HG03280 (cell line): ENCODE data around the gene TEX35.

ENCODE experiments used
- ATAC-seq: cut with Tn5 transposase; IDR thresholded peaks from one replicate; pipeline ENCODE4 v1.9.1; 2021; ENCODE audit warnings: mild to moderate bottlenecking, moderate library complexity; ENCODE audit not compliant: unreplicated experiment

TEX35 gene

GRCh38 chr1:178512566-178513277, at the start of gene TEX35:
Gene TEX35, plus strand, starts transcription at chr1:178513109. Its CDS starts 80 bp downstream, at chr1:178513189.
- no peak for ATAC-seq

GRCh38 chr1:178464141-178464540, 48.8 kb upstream of the TEX35 start:
- ATAC-seq = no peak

- no peak for ATAC-seq
These were observed 48.3 kb upstream of the TEX35 start for GRCh38 chr1:178464566-178464965.

GRCh38 chr1:178465011-178465410, 47.9 kb upstream of the TEX35 start:
- ATAC-seq = no peak

GRCh38 chr1:178467837-178468236, 45.1 kb upstream of the TEX35 start:
- ATAC-seq = no peak

- ATAC-seq = no peak
These were observed 42.4 kb upstream of the TEX35 start for GRCh38 chr1:178470411-178470960.

GRCh38 chr1:178472531-178472930, 40.4 kb upstream of the TEX35 start:
- ATAC-seq = no peak

- ATAC-seq = no peak
These were observed 35.5 kb upstream of the TEX35 start for GRCh38 chr1:178477373-178477772.

- ATAC-seq = no peak
These were observed 35.1 kb upstream of the TEX35 start for GRCh38 chr1:178477841-178478240.

- no peak for ATAC-seq
These were observed 29.5 kb upstream of the TEX35 start for GRCh38 chr1:178483251-178483957.

GRCh38 chr1:178484698-178485225, 28.1 kb upstream of the TEX35 start:
- ATAC-seq = no peak

- no peak for ATAC-seq
These were observed 27.3 kb upstream of the TEX35 start for GRCh38 chr1:178485541-178485981.

- ATAC-seq = no peak
These were observed 26.5 kb upstream of the TEX35 start for GRCh38 chr1:178486100-178487069.

- ATAC-seq = no peak
These were observed 25.8 kb upstream of the TEX35 start for GRCh38 chr1:178487070-178487615.

GRCh38 chr1:178488393-178488792, 24.5 kb upstream of the TEX35 start:
- ATAC-seq = no peak

GRCh38 chr1:178489399-178489798, 23.5 kb upstream of the TEX35 start:
- ATAC-seq = no peak

GRCh38 chr1:178490136-178490535, 22.8 kb upstream of the TEX35 start:
- ATAC-seq = no peak

GRCh38 chr1:178490967-178491366, 21.9 kb upstream of the TEX35 start:
- ATAC-seq = no peak

GRCh38 chr1:178491721-178492120, 21.2 kb upstream of the TEX35 start:
- no peak for ATAC-seq

- ATAC-seq = no peak
These were observed 20.6 kb upstream of the TEX35 start for GRCh38 chr1:178492341-178492740.
